Esophagus squamous epithelium (tissue), 4 donors: ENCODE measurements around the gene COPS7A.

Source experiments
- POLR2A ChIP-seq, 4 donors: fragments of 450-650 bp; IDR thresholded peaks; one replicate each; pipeline ENCODE4 v1.6.1; 2017; ENCODE audit warnings: antibody characterized with exemption in 4 of 4, mild to moderate bottlenecking in 4 of 4, moderate library complexity in 3 of 4
- TF ChIP-seq, protein P1 (sequence below), 6 experiments: fragments of 450-650 bp in 4 of 6; fragments of 200-600 bp in 2 of 6; sonication (generic) in 2 of 6; IDR thresholded peaks; one replicate each; pipeline ENCODE4 v1.5.1; 2016 to 2019; ENCODE audit warnings: antibody characterized with exemption in 6 of 6, mild to moderate bottlenecking in 4 of 6, moderate library complexity in 4 of 6

DNA sequence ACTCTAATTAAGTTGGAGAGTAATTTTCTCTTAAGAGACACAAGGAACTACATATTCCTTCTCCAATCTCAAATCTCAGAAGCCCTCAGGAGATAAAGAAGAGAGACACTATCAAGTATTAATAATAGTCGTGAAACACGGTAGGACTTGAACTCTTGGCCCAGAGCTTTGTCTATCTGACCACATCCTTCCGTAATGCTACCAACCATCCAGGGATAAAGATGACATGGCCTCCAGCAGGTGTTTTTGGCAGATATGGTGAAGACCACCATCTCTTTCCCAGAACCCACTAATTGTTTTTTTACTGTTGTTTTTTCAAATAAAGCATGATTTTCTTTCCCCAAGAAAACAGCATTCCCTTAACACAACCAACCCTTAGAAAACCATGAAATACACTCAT, 38.0 kb upstream of the COPS7A start:
- TF ChIP-seq POLR2A (IDR thresholded peaks at IDR 0.05) = no peak
- TF ChIP-seq, protein P1, sequence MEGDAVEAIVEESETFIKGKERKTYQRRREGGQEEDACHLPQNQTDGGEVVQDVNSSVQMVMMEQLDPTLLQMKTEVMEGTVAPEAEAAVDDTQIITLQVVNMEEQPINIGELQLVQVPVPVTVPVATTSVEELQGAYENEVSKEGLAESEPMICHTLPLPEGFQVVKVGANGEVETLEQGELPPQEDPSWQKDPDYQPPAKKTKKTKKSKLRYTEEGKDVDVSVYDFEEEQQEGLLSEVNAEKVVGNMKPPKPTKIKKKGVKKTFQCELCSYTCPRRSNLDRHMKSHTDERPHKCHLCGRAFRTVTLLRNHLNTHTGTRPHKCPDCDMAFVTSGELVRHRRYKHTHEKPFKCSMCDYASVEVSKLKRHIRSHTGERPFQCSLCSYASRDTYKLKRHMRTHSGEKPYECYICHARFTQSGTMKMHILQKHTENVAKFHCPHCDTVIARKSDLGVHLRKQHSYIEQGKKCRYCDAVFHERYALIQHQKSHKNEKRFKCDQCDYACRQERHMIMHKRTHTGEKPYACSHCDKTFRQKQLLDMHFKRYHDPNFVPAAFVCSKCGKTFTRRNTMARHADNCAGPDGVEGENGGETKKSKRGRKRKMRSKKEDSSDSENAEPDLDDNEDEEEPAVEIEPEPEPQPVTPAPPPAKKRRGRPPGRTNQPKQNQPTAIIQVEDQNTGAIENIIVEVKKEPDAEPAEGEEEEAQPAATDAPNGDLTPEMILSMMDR (IDR thresholded peaks at IDR 0.05) = no peak
